ENCODE measurements around the gene MYBPH.

GRCh38 chr1:203208181-203208580 lies 32.6 kb upstream of the MYBPH start:
- TF ChIP-seq POLR2AphosphoS5 (IDR thresholded peaks at IDR 0.05) = no peak
- TF ChIP-seq CTCF (IDR thresholded peaks at IDR 0.05 in 8 of 11, conservative IDR thresholded peaks at IDR 0.05 in 3 of 11) = no peak
- no peak for TF ChIP-seq POLR2A (IDR thresholded peaks at IDR 0.05)
